Endodermal cell (in vitro differentiated cells): ENCODE data around the gene GRIA3. TPM values are rescaled to one million over a fixed set of nuclear protein-coding genes. Genes with fewer than 3 reads are reported as not detected.

ENCODE experiments used
- DNase-seq: peaks from one replicate; pipeline ENCODE4 v3.0.0-alpha.2; 2017
- H3K27ac ChIP-seq: 2 replicates; pipeline ENCODE4 v1.5.1; 2013; ENCODE audit warnings: mild to moderate bottlenecking, low read depth, low read length, moderate library complexity
- H3K27me3 ChIP-seq: 2 replicates; pipeline ENCODE4 v1.6.1; 2013; ENCODE audit warnings: mild to moderate bottlenecking, low read length, moderate library complexity; ENCODE audit not compliant: insufficient read depth, control insufficient read depth, poor library complexity, severe bottlenecking
- H3K36me3 ChIP-seq: 2 replicates; pipeline ENCODE4 v1.7.0; 2013; ENCODE audit warnings: mild to moderate bottlenecking, low read length, moderate library complexity; ENCODE audit not compliant: control insufficient read depth, insufficient read depth
- H3K4me1 ChIP-seq: one replicate; pipeline ENCODE4 v1.7.0; 2013; ENCODE audit warnings: low read length; ENCODE audit not compliant: control insufficient read depth, insufficient read depth
- H3K4me3 ChIP-seq: 2 replicates; pipeline ENCODE4 v1.5.1; 2013; ENCODE audit warnings: mild to moderate bottlenecking, low read length, moderate library complexity
- H3K9ac ChIP-seq: 2 replicates; pipeline ENCODE4 v1.6.1; 2013; ENCODE audit warnings: mild to moderate bottlenecking, low read length, moderate library complexity; ENCODE audit not compliant: poor library complexity, severe bottlenecking; ENCODE audit errors: extremely low read depth
- H3K9me3 ChIP-seq: 2 replicates; pipeline ENCODE4 v1.6.1; 2013; ENCODE audit warnings: mild to moderate bottlenecking, low read length, moderate library complexity; ENCODE audit not compliant: control insufficient read depth
- H3K27ac Mint-ChIP-seq: 2 replicates; pipeline ENCODE4 v1.8.0; 2020; ENCODE audit warnings: mixed read lengths
- H3K27me3 Mint-ChIP-seq: 2 replicates; pipeline ENCODE4 v1.8.0; 2021; ENCODE audit warnings: mild to moderate bottlenecking, mixed read lengths; ENCODE audit not compliant: insufficient read depth
- H3K36me3 Mint-ChIP-seq: 2 replicates; pipeline ENCODE4 v1.8.0; 2020; ENCODE audit warnings: low read depth, mixed read lengths
- H3K4me1 Mint-ChIP-seq: 2 replicates; pipeline ENCODE4 v1.8.0; 2020; ENCODE audit warnings: mixed read lengths
- H3K4me3 Mint-ChIP-seq: 2 replicates; pipeline ENCODE4 v1.8.0; 2020; ENCODE audit warnings: mild to moderate bottlenecking, moderate library complexity, mixed read lengths
- H3K9me3 Mint-ChIP-seq: 2 replicates; pipeline ENCODE4 v1.8.0; 2020; ENCODE audit warnings: mild to moderate bottlenecking, mixed read lengths
- CTCF ChIP-seq: fragments of 200-600 bp; sonication (generic); conservative IDR thresholded peaks from 2 replicates; pipeline ENCODE4 v1.5.0; 2021; ENCODE audit warnings: antibody characterized with exemption, mild to moderate bottlenecking
- WGBS, 2 experiments: methylation state at CpG; one replicate each; pipeline versions ENCODE4 v1.1.5 to v1.1.7; 2013; ENCODE audit warnings: missing lambda C conversion rate in 2 of 2, mixed read lengths in 1 of 2; ENCODE audit not compliant: insufficient coverage in 1 of 2, insufficient read length in 1 of 2; 5-methylcytosine and 5-hydroxymethylcytosine counted together
- total RNA-seq, 2 donors: library from RNA; stranded (reverse); fragmentation: NEBNext Ultra II Directional in 1 of 2; extraction: Animal tissue kit (Norgen Biotek cat#: 25700) in 1 of 2; gene quantifications; 2 replicates in 1 of 2; 3 replicates in 1 of 2; pipeline ENCODE4 v1.2.1, GENCODE V29; 2021

The GRIA3 gene
- total RNA-seq, 2 donors from 2014 or later, result 5.7 to 12.2 TPM

- no peak for DNase-seq
- Histone ChIP-seq H3K27me3 (no peaks in the 10 kb centered on the region), H3K4me1 (no peaks in the 10 kb centered on the region), H3K9me3 (no peaks in the 10 kb centered on the region), H3K27ac (no peak overlapping the region), H3K4me3 (no peak overlapping the region), H3K9ac (no peak overlapping the region), H3K36me3 (no peaks in the 10 kb centered on the region)
- no peak overlapping the region for H3K4me3 Mint-ChIP-seq
- H3K36me3 Mint-ChIP-seq, result no peaks in the 10 kb centered on the region
- H3K4me1 Mint-ChIP-seq, result no peaks in the 10 kb centered on the region
- WGBS, 2 experiments, result 90 to 100% methylated on average over 2 of the region's 2 CpGs
- H3K9me3 Mint-ChIP-seq, result peaks cover 31% of the 10 kb centered on the region
- TF ChIP-seq CTCF, result no peak
- no peak overlapping the region for H3K27ac Mint-ChIP-seq
- no peaks in the 10 kb centered on the region for H3K27me3 Mint-ChIP-seq
Measured at GRCh38 chrX:123169247-123169901, 14.7 kb upstream of the GRIA3 start.

- Histone ChIP-seq H3K9ac (no peak overlapping the region), H3K4me3 (no peak overlapping the region), H3K27me3 (no peaks in the 10 kb centered on the region), H3K4me1 (no peaks in the 10 kb centered on the region), H3K36me3 (no peaks in the 10 kb centered on the region), H3K27ac (no peak overlapping the region), H3K9me3 (no peaks in the 10 kb centered on the region)
- Mint-ChIP-seq H3K27me3 (no peaks in the 10 kb centered on the region), H3K9me3 (peaks cover 22% of the 10 kb centered on the region), H3K36me3 (no peaks in the 10 kb centered on the region), H3K4me1 (peaks cover 3% of the 10 kb centered on the region), H3K27ac (no peak overlapping the region), H3K4me3 (no peak overlapping the region)
- DNase-seq, result no peak
- WGBS, 2 experiments, result 95% methylated on average over 7 of the region's 7 CpGs; no CpG with 5 or more reads in 1 of the 2 experiments
- no peak for TF ChIP-seq CTCF
Measured at GRCh38 chrX:123170546-123170945, 13.5 kb upstream of the GRIA3 start.

GRCh38 chrX:123171781-123172180 is 12.3 kb upstream of the GRIA3 start:
- H3K27ac ChIP-seq, result no peak overlapping the region
- no peak overlapping the region for H3K9ac ChIP-seq
- Mint-ChIP-seq H3K4me3 (no peak overlapping the region), H3K36me3 (no peaks in the 10 kb centered on the region), H3K27ac (no peak overlapping the region), H3K4me1 (peaks cover 5% of the 10 kb centered on the region), H3K9me3 (peaks cover 31% of the 10 kb centered on the region), H3K27me3 (no peaks in the 10 kb centered on the region)
- no peaks in the 10 kb centered on the region for H3K4me1 ChIP-seq
- no peak for DNase-seq
- no peaks in the 10 kb centered on the region for H3K36me3 ChIP-seq
- no peak overlapping the region for H3K4me3 ChIP-seq
- no peaks in the 10 kb centered on the region for H3K9me3 ChIP-seq
- WGBS, 2 experiments, result no CpG with 5 or more reads among the region's 3 CpGs
- no peak for TF ChIP-seq CTCF
- H3K27me3 ChIP-seq, result no peaks in the 10 kb centered on the region
